Measurements from ENCODE around the gene NDUFS7.

Gene NDUFS7

GRCh38 chr19:1365319-1366269 is 18.1 kb upstream of the NDUFS7 start:
- no peak for DNase-seq

- no peak for DNase-seq
These were observed 17.4 kb upstream of the NDUFS7 start for GRCh38 chr19:1366296-1366695.

GRCh38 chr19:1366899-1367870 is 16.5 kb upstream of the NDUFS7 start:
- DNase-seq = no peak

GRCh38 chr19:1369214-1369805 is 14.4 kb upstream of the NDUFS7 start:
- DNase-seq = no peak

- no peak for DNase-seq
These were observed 12.9 kb upstream of the NDUFS7 start for GRCh38 chr19:1370579-1371361.

DNA sequence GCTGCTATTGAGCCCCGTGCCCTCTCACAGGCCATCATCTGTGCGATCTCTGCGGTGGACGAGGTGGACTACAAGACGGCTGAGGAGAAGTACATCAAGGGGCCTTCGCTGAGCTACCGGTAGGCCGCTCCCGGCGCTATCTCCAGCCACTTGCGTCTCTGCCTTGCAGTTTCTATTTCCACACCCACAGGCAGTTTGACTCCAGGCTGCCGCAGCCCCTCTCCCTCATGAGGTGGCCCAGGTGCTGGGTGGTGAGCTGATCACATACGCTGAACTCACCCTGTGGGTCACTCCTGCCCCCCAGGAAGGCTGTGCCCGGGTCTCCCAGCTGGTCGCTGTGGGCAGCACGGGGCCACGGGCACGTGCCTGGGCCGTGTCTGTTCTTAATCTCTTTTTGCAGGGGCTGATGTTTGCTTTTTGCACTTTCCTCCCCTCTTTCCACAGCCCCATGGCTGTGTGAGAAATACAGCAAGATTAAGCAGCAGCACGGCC is 10.6 kb upstream of the NDUFS7 start:
- DNase-seq = no peak

DNA sequence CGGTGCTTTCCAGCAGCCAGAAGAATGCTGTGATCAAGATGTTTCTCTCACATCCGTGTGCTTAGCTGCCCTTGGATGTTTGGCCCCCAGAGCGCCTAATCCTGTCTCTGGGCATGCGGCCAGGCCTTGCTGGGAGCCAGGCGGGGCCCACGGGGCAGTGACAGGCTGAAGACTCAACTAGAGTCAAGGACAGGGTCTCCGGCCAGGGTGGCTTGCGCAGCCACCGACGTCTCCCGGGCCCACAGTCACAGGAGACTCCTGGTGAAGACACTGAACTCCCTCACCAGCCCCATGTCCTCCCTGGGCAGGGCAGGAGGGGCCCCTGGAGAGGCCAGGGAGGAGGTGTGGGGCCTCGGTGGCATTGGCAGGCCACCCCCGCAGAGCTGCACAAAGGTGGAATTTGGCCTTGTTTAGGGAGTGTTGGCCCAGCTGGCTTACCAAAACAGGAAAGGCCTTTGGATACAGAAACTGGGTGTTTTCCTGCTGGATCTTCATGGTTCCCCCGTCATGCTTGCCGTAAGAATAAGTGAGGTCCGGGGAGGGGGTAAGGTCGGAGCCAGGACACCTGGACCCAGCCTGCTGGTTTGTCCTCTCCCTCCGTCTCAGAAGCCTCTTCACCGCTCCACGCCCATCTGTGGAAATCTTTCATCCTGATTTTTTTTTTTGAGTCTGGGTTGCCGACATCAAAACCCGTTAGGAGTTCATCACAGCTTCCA is 10.0 kb upstream of the NDUFS7 start:
- DNase-seq = no peak

- DNase-seq = no peak
These were observed 9.5 kb upstream of the NDUFS7 start for GRCh38 chr19:1374250-1374577.

GRCh38 chr19:1376415-1376805 is 7.3 kb upstream of the NDUFS7 start:
- DNase-seq = no peak

DNA sequence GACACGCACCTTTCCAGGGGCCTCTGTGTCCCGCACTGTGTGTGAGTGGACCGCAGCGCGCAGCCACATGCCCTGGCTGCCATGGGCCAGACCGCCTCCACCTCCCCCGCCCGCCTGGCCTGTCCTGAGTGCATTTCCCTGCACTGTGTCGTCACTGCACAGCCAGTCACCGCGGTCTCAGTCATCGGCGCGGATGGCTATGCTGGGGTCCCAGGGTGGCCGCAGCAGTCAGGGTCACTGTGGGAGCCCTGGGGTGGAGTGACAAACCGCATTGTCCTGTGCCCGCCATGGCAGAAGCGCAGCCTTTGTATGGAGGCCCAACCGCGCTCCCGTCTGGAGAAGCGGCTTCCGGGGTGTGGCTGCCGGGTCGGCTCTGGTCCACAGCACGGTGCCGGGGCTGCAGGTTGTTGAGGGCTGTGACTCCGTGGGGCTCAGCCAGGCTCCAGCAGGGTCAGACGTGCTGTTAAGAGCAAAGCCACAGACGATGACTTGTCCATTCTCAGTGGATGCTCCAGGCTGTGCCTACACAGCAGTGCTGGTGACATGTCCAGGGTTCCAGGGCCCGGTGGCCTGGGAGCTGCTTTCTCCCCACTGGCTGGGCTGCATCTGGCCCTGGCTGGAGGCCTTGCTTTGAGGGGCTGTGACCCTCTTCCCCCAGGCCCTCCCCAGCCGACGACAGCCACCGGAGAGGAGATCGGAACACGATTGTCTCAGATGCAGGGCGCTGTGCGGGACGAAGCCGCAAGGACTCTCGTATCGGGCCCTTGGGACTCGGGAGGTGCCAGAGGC is 6.3 kb upstream of the NDUFS7 start:
- no peak for DNase-seq

DNA sequence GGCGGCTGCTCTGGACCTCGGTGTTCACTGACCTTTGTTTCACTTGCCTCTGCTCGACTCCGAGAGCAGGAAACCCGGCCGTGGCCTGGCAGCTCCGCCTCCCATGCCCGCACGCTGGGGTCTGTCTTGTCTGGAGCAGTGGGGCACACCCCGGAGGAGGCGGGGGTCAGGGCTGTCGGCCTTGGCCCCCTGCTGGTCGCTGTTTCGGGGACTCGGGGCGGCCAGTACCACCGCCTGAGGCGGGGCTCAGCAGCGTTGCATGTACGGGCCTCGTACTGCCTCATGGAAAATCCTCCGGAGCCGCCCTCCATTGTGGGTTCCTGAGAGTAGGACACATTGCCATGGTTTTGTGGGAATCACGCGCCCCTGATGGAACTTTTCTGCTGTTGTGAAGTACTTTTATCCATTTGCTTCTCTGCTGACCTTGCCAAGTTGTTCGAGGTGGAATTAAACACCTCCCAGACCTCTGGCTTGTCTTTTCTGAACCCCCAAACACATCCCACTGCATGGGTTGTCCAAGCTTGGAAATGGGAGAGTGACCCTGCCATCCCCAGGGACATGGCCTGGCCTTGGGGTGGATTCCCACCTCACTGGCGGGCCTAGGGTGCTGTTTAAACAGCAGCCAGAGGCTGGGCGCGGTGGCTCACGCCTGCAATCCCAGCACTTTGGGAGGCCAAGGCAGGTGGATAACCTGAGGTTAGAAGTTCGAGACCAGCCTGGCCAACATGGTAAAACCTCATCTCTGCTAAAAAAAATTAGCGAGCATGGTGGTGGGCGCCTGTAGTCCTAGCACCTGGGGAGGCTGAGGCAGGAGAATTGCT is 5.5 kb upstream of the NDUFS7 start:
- no peak for DNase-seq

- DNase-seq = no peak
These were observed 4.4 kb upstream of the NDUFS7 start for GRCh38 chr19:1379126-1379905.

- DNase-seq = no peak
These were observed 3.7 kb upstream of the NDUFS7 start for GRCh38 chr19:1379961-1380489.

- no peak for DNase-seq
These were observed 1.5 kb upstream of the NDUFS7 start for GRCh38 chr19:1382250-1382649.

DNA sequence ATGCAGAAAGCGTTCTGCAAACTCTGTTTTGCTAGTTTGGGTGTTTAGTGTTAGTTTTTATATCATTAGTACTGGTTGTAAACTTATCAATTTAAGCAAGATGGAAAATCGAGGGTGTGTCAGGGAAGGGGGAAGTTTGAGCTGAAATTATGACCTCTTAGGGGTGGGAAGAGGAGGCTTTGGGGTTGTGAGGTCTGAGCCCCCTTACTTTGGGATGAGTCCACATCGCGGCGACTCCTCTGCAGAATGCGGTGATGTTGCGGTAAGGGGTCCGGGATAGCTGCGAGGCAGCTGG is 743 bp upstream of the NDUFS7 start:
- no peak for DNase-seq

DNA sequence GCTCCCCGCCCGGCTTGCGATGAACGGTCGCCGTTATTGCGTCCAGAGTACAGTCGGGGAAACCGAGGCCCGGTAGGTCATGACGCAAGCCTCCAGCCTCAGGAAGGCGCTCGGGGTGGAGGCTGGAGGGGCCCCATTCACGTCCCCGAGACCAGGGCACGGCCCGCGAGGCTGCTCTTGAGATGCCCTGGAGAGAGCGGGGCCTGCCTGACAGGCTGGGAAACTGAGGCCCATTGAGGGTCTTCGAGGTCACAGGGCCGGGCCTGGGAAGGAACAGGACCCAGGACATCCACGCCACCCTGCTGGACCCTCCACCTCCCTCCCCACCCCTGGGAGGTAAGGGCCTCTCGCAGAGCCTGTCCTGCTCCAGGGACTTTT is 367 bp downstream of the NDUFS7 start:
- no peak for DNase-seq

DNA sequence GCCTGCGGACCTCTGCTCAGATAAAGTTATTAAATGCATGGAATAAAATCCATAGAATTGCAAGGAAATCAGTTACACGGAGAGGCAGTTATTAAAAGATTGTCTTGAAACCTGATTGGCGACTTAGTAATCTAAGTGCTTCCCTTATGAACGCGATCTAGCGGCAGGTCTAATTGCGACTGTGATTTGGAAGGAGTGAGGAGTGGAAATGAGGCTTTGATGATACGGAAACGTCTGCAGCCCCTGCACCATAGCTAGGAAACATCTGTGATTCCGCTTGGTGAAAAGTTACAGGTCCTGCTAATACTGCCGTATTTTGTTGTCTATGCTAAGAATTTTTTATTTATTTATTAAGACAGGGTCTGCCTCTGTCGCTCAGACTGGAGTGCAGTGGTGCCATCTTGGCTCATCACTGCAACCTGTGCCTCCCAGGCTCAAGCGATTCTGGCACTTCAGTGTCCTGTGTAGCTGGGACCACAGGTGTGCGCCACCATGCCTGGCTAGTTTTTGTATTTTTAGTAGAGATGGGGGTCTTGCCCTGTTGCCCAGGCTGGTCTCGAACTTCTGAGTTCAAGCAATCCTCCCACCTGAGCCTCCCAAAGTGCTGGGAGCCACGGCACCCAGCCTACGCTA is 887 bp downstream of the NDUFS7 start:
- no peak for DNase-seq

DNA sequence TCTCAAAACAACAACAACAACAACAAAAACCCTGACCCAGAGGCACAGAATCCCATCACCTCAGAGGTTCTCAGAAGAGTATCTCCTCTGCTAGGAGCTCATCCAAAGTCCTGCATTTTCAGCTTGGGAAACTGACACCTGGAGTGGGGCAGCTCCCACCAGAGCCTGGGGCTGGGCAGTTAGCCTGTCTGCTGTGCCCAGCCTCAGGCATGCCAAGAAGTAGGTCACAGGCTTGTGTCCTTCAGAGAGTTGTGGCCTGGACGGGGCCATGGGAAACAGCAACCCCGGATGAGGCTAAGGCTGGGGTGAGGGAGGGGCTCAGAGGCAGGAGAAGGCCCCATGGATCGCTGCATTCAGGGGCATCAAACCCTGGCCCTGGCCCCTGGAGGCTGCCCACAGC is 2.1 kb downstream of the NDUFS7 start:
- no peak for DNase-seq

Data from NCI-H146 (cell line).